ENCODE data around the gene C19orf25. TPM values are rescaled to one million over a fixed set of nuclear protein-coding genes. Genes with fewer than 3 reads are reported as not detected.
A peak's percentile ranks its signal among the peaks of the same experiment; 100 is the strongest.
"Not testable (repeated sequence)": the region's sequence is repeated elsewhere in the genome, so short reads cannot be mapped to it uniquely, and the experiment has no call there.

C19orf25 gene
- total RNA-seq, 2 experiments from 2014 or later: 27.0 to 28.7 TPM

- H3K36me3 Mint-ChIP-seq: no peaks in the 10 kb centered on the region
Measured at GRCh38 chr19:1505991-1506881, 27.2 kb upstream of the C19orf25 start.

DNA sequence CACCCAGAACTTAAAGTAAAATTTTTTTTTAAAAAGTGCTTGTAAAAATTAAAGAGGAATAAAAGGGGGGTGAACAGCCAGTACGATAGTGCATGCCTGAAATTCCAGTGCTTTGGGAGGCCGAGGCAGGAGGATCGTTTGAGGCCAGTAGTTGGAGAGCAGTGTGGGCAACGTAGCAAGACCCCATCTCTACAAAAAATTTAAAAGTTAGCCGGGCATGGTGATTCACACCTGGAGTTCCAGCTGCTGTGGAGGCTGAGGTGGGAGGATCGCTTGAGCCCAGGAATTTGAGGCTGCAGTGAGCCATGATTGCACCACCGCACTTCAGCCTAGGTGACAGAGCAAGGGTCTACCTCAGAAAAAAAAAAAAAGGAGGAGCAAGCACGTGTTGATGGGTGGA is 26.0 kb upstream of the C19orf25 start:
- no peaks in the 10 kb centered on the region for H3K9me3 Mint-ChIP-seq
- no peaks in the 10 kb centered on the region for H3K36me3 Mint-ChIP-seq
- H3K27me3 Mint-ChIP-seq: peaks cover 41% of the 10 kb centered on the region
- no peak for DNase-seq
- H3K4me1 Mint-ChIP-seq: peaks cover 10% of the 10 kb centered on the region
- H3K27ac Mint-ChIP-seq: no peak overlapping the region
- no peak overlapping the region for H3K4me3 Mint-ChIP-seq

More at GRCh38 chr19:1505991-1506881, 27.2 kb upstream of the C19orf25 start:
- no peak overlapping the region for H3K27ac Mint-ChIP-seq
- no peak overlapping the region for H3K4me3 Mint-ChIP-seq
- peaks cover 50% of the 10 kb centered on the region for H3K27me3 Mint-ChIP-seq
- H3K4me1 Mint-ChIP-seq: peaks cover 10% of the 10 kb centered on the region
- DNase-seq: no peak
- H3K9me3 Mint-ChIP-seq: no peaks in the 10 kb centered on the region

- H3K9me3 Mint-ChIP-seq: no peaks in the 10 kb centered on the region
- peaks cover 37% of the 10 kb centered on the region for H3K27me3 Mint-ChIP-seq
- peaks cover 10% of the 10 kb centered on the region for H3K4me1 Mint-ChIP-seq
- no peak for DNase-seq
- no peaks in the 10 kb centered on the region for H3K36me3 Mint-ChIP-seq
- no peak overlapping the region for H3K27ac Mint-ChIP-seq
- H3K4me3 Mint-ChIP-seq: no peak overlapping the region
Measured at GRCh38 chr19:1503925-1504773, 25.1 kb upstream of the C19orf25 start.

DNA sequence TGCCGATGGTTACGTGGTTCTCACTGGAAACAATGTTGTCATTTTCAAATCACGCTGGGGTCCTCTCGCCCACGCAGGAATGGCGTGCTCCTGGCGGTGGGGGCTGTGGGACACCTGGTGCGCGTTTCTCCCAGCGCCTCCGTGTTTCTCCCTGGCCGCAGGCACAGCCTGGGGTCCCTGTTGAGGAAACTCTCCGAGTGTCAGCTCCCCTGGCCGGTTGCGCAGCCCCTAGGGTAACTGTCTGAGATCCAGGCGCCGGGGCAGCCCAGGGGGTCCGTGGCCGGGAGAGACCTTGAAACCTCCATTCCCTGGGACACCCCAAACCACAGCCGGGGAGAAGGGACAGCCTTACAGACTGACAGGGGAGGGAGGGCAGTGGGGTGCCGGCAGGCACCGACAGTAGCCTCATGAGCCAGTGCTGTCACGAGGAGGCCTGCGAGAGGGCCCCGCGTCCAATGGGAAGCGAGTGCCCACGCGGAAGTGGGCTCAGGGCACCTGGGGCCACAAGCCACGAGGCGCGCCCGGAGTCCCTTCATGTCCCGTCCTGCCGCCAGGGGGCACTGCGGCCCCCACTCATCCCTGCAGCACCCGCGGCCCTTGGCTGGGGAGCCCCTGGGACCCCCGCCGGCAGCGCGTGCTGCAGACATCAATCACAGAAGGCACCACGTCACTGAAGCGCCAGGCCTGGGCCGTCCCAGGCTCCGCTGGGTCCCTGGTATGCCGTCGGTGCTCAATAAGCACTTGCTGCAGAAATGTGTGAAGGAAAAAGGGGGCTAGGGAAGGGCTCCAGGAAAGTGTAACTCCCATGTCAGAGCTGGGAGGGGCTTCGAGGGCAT is 24.3 kb upstream of the C19orf25 start:
- peaks cover 10% of the 10 kb centered on the region for H3K4me1 Mint-ChIP-seq
- no peak overlapping the region for H3K27ac Mint-ChIP-seq
- H3K9me3 Mint-ChIP-seq: no peaks in the 10 kb centered on the region
- peaks cover 37% of the 10 kb centered on the region for H3K27me3 Mint-ChIP-seq
- DNase-seq: peak; percentile 76
- H3K36me3 Mint-ChIP-seq: no peaks in the 10 kb centered on the region
- no peak overlapping the region for H3K4me3 Mint-ChIP-seq

DNA sequence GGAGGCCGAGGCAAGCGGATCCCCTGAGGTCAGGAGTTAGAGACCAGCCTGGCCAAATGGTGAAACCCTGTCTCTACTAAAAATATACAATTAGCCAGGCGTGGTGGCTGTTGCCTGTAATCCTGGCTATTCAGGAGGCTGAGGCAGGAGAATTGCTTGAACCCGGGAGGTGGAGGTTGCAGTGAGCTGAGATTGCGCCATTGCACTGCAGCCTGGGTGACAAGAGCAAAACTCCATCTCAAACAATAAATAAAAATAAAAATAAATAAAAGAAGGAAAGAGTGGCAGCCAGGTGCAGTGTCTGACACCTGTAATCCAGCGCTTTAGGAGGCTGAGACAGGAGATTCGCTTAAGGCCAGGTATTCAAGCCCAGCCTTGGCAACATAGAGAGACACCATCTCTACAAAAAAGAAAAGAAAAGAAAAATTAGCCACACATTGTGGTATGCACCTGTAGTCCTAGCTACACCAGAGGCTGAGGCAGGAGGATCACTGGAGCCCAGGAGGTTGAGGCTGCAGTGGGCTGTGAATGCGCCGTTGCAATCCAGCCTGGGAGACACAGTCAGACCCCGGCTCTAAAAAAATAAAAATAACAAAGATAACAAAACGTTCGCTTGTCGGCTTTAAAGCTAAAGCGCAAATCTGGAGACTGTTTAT is 23.5 kb upstream of the C19orf25 start:
- Mint-ChIP-seq H3K36me3 (no peaks in the 10 kb centered on the region), H3K4me3 (no peak overlapping the region), H3K27ac (no peak overlapping the region), H3K27me3 (peaks cover 32% of the 10 kb centered on the region), H3K4me1 (peaks cover 6% of the 10 kb centered on the region), H3K9me3 (no peaks in the 10 kb centered on the region)
- no peak for DNase-seq

DNA sequence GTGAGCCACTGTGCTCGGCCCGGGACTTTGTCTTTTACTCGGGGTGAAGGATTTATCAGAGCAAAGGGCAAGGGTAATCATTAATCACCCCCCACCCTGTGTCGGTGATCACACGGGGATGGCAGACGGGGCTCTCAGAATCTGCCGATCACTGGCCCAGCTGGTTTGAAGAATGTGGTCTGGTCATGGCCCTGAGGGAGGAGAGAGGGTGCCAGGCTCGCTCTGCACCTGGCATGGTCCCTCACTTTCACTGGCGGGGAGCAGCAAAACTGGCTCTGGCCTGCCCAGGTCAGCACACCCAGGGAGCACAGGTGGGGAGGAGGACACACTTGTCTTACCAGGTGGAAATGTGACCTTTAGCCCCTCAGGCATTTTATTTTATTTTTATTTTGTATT is 22.2 kb upstream of the C19orf25 start:
- Mint-ChIP-seq H3K4me1 (peaks cover 5% of the 10 kb centered on the region), H3K4me3 (no peak overlapping the region), H3K27me3 (peaks cover 29% of the 10 kb centered on the region), H3K27ac (peak overlapping the region; percentile 34), H3K9me3 (no peaks in the 10 kb centered on the region), H3K36me3 (no peaks in the 10 kb centered on the region)
- DNase-seq: no peak

- not testable (repeated sequence) for H3K4me3 Mint-ChIP-seq, H3K9me3 Mint-ChIP-seq, H3K27ac Mint-ChIP-seq, H3K4me1 Mint-ChIP-seq, DNase-seq, H3K36me3 Mint-ChIP-seq
- peaks cover 15% of the 10 kb centered on the region for H3K27me3 Mint-ChIP-seq
Measured at GRCh38 chr19:1499231-1499630, 20.2 kb upstream of the C19orf25 start.

- Mint-ChIP-seq H3K27ac (no peak overlapping the region), H3K36me3 (no peaks in the 10 kb centered on the region), H3K9me3 (no peaks in the 10 kb centered on the region), H3K27me3 (peaks cover 2% of the 10 kb centered on the region), H3K4me1 (peaks cover 2% of the 10 kb centered on the region), H3K4me3 (no peak overlapping the region)
- DNase-seq: no peak
Measured at GRCh38 chr19:1497578-1498235, 18.7 kb upstream of the C19orf25 start.

GRCh38 chr19:1496714-1497577 is 17.9 kb upstream of the C19orf25 start:
- Mint-ChIP-seq H3K36me3 (no peaks in the 10 kb centered on the region), H3K4me3 (no peak overlapping the region), H3K27ac (no peak overlapping the region), H3K4me1 (peaks cover under 1% of the 10 kb centered on the region), H3K27me3 (no peaks in the 10 kb centered on the region), H3K9me3 (no peaks in the 10 kb centered on the region)
- DNase-seq: no peak

DNA sequence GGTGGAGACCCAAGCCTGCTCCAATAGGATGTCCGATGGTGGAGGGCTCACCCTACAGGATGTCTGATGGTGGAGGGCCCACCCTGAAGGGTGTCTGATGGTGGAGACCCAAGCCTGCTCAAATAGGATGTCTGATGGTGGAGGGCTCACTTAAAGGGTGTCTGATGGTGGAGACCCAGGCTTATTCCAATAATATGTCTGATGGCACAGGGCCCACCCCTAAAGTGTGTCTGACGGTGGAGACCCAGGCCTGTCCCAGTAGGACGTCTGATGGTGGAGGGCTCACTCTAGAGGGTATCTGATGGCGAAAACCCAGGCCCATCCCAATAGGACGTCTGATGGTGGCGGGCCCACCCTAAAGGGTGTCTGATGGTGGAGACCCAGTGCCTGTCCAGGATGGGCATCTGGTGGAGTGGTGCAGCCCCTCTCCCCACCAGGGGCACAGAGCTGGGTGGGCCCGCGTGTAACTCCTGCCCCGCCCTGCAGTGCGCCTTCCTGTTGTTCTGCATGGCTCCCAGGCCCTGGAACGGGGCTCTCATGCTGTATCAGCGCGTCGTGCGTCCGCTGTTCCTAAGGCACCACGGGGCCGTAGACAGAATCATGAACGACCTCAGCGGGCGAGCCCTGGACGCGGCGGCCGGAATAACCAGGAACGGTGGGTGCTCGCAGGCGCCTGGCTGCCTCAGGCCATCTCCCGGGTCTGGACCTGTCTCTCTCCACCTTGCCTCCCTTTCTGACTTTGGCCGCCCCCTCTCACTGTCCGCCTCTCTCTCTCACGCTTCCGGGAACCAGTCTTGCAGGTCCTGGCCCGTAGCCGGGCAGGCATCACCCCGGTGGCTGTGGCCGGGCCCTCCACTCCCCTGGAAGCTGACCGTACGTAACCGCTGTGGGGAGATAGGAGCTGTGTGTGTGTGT is 17.0 kb upstream of the C19orf25 start:
- H3K27me3 Mint-ChIP-seq: peaks cover 4% of the 10 kb centered on the region
- H3K4me3 Mint-ChIP-seq: no peak overlapping the region
- no peaks in the 10 kb centered on the region for H3K36me3 Mint-ChIP-seq
- H3K9me3 Mint-ChIP-seq: no peaks in the 10 kb centered on the region
- no peak for DNase-seq
- peaks cover 5% of the 10 kb centered on the region for H3K4me1 Mint-ChIP-seq
- no peak overlapping the region for H3K27ac Mint-ChIP-seq

- Mint-ChIP-seq H3K27ac (no peak overlapping the region), H3K4me1 (peaks cover 5% of the 10 kb centered on the region), H3K27me3 (peaks cover 4% of the 10 kb centered on the region), H3K36me3 (no peaks in the 10 kb centered on the region), H3K9me3 (no peaks in the 10 kb centered on the region), H3K4me3 (no peak overlapping the region)
- DNase-seq: no peak
Measured at GRCh38 chr19:1495051-1495798, 16.2 kb upstream of the C19orf25 start.

Data from activated naive CD8-positive, alpha-beta T cell treated with anti-CD3 and anti-CD28 coated beads for 36 hours (primary cell).